ENCODE measurements around the gene NUDC. TPM values are rescaled to one million over a fixed set of nuclear protein-coding genes. Genes with fewer than 3 reads are reported as not detected.

Gene NUDC
- total RNA-seq, 1 experiment from 2014 or later: 118 TPM

- Histone ChIP-seq H3K27me3 (ENCODE audit: insufficient read depth, low read length) (no peaks in the 10 kb centered on the region), H2BK20ac (ENCODE audit: low read depth, low read length, poor library complexity, severe bottlenecking) (no peak overlapping the region), H3K18ac (ENCODE audit: insufficient read length, low read depth, low read length) (no peak overlapping the region), H2AK5ac (ENCODE audit: insufficient read length, low read length) (no peak overlapping the region), H3K4me1 (ENCODE audit: insufficient read depth, low read length) (no peaks in the 10 kb centered on the region), H4K8ac (replicated peaks; ENCODE audit: insufficient read length, low read depth, low read length) (no peak overlapping the region), H4K5ac (ENCODE audit: insufficient read length, low read depth, low read length) (no peak overlapping the region), H2BK12ac (ENCODE audit: insufficient read length, low read depth, low read length) (no peak overlapping the region), H3K9ac (ENCODE audit: extremely low read depth, insufficient read length, low read length) (no peak overlapping the region), H3K27ac (ENCODE audit: insufficient read length, low read depth, low read length) (no peak overlapping the region), H4K20me1 (ENCODE audit: control insufficient read depth, insufficient read depth, insufficient read length) (no peaks in the 10 kb centered on the region), H3K4ac (ENCODE audit: low read depth, low read length) (no peak overlapping the region), H2BK15ac (ENCODE audit: low read depth, low read length) (no peak overlapping the region), H3K79me2 (ENCODE audit: insufficient read depth, low read length) (no peaks in the 10 kb centered on the region), H2BK120ac (ENCODE audit: low read depth, low read length, poor library complexity, severe bottlenecking) (no peak overlapping the region), H3K23me2 (ENCODE audit: insufficient read length, low read depth, low read length, poor library complexity, severe bottlenecking) (no peaks in the 10 kb centered on the region), H2BK5ac (ENCODE audit: insufficient read length, low read length) (no peak overlapping the region), H3K56ac (ENCODE audit: insufficient read length, low read depth, low read length) (no peak overlapping the region), H3K9me3 (ENCODE audit: control insufficient read depth, low read depth, low read length) (no peaks in the 10 kb centered on the region), H3K14ac (ENCODE audit: insufficient read depth, low read length) (no peak overlapping the region), H3K23ac (ENCODE audit: insufficient read length, low read depth, low read length) (no peak overlapping the region), H3T11ph (ENCODE audit: low read length) (no peak overlapping the region), H4K91ac (ENCODE audit: insufficient read length, low read depth, low read length) (no peak overlapping the region), H2AFZ (ENCODE audit: low read length) (no peak overlapping the region), H3K79me1 (ENCODE audit: insufficient read depth, low read depth, low read length, poor library complexity, severe bottlenecking) (no peaks in the 10 kb centered on the region), H3K4me2 (ENCODE audit: insufficient read depth, insufficient read length, low read length) (no peak overlapping the region)
- Mint-ChIP-seq H3K4me3 (no peak overlapping the region), H3K9me3 (no peaks in the 10 kb centered on the region), H3K27me3 (ENCODE audit: low read depth) (peaks cover 4% of the 10 kb centered on the region), H3K36me3 (ENCODE audit: insufficient read depth in 1 of 3, low read depth in 3 of 3) (no peaks in the 10 kb centered on the region), H3K4me1 (peaks cover 5 to 11% of the 10 kb centered on the region in 2 experiments; a peak in 3 of 4 replicates), H3K27ac (no peak overlapping the region)
- WGBS (ENCODE audit: extremely low coverage, insufficient read length, low lambda C conversion rate): no CpG with 5 or more reads among the region's 2 CpGs
- no peak for TF ChIP-seq CTCF (conservative IDR thresholded peaks at IDR 0.05)
- DNase-seq: no peak
Observed at GRCh38 chr1:26978901-26979300, 57.4 kb downstream of the NUDC start.
